ENCODE results near the gene UBXN6.
A peak's percentile ranks its signal among the peaks of the same experiment; 100 is the strongest.

UBXN6 gene

DNA sequence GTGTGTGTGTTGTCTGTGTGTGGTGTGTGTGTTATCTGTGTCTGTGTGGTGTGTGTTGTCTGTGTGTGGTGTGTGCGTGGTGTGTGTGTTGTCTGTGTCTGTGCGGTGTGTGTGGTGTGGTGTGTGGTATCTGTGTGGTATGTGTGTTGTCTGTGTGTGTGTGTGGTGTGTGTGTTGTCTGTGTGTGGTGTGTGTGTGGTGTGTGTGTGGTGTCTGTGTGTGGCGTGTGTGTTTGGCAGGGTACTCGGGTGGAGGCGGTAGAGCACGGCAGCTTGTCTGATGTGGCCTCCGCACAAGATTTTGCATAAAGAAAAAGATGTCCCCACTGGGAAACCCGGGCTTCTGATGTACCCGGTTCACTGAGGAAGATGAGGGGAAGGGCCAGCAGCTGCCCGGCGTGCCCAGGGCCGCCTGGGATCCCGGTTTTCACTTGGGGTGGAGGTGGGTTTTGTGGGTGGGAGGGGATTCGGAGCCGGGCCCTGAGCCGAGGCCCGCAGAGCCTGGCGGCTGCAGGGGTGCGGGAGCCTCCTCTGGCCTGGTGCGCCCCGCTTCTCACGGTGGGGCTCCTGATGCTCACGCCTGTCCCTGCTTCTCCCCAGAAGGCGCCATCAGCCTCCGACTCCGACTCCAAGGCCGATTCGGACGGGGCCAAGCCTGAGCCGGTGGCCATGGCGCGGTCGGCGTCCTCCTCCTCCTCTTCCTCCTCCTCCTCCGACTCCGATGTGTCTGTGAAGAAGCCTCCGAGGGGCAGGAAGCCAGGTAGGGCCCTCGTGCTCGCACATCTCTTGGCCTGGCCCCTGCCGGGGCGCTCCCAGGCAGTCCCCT lies 35.7 kb upstream of the UBXN6 start:
- no peak for DNase-seq

GRCh38 chr19:4492337-4493103 lies 34.9 kb upstream of the UBXN6 start:
- no peak for DNase-seq

DNA sequence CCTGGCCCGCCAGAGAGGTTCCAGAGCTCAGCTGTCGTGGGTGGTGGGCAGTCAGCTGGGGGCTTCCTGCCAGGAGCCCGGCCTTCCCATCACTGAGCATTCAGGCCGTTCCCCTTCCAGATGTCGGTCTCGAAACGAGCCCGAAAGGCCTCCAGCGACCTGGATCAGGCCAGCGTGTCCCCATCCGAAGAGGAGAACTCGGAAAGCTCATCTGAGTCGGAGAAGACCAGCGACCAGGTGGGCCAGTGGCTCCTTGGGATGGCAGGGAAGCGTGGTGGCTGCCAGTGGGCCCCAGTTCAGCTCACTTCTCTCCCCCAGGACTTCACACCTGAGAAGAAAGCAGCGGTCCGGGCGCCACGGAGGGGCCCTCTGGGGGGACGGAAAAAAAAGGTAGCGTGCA lies 33.9 kb upstream of the UBXN6 start:
- DNase-seq, result no peak

DNA sequence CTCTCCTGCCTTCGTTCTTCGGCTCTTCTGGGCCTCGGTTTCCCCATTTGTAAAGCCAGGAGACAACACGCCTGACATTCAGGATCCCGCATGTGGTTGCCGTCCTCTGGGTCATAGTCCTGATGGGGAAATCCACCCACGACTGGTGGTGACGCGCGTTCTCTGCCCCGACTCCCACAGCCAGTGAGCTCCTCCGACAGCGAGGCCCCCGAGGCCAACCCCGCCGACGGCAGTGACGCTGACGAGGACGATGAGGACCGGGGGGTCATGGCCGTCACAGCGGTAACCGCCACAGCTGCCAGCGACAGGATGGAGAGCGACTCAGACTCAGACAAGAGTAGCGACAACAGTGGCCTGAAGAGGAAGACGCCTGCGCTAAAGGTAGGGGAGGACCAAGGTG lies 30.9 kb upstream of the UBXN6 start:
- no peak for DNase-seq

- no peak for DNase-seq
Measured at GRCh38 chr19:4487572-4487971, 30.0 kb upstream of the UBXN6 start.

- no peak for DNase-seq
Measured at GRCh38 chr19:4483385-4483784, 25.8 kb upstream of the UBXN6 start.

DNA sequence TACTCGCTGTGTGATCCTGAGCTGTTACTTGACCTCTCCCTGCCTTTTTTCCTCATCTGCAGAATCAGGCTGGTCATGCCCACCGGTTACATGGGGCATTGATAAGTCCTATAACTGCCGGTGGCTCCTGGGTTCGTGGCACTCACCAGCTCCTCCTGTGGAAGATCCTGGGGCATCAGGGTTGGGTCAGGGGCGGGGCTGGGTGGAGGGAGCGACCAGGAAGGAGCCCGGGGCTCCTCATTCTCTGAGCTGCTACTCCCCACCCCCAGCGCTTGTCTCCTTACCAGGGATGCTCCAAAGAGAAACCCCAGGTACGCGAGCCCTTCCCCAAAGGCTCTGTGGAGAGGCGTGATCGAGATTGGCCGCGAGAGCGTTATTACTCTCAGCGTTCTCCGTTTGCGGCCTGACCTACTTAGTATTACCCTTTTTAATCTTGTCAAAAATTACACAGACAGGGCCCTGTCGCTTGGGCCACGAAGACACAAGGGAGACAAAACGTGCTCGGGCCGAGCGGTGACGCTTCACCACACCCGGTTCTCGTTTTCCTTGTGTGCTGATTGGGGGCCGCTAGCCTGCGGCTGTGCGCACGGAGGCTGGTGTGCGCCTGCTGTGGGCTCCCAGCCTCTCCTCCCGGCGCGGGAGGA lies 25.2 kb upstream of the UBXN6 start:
- DNase-seq, result no peak

DNA sequence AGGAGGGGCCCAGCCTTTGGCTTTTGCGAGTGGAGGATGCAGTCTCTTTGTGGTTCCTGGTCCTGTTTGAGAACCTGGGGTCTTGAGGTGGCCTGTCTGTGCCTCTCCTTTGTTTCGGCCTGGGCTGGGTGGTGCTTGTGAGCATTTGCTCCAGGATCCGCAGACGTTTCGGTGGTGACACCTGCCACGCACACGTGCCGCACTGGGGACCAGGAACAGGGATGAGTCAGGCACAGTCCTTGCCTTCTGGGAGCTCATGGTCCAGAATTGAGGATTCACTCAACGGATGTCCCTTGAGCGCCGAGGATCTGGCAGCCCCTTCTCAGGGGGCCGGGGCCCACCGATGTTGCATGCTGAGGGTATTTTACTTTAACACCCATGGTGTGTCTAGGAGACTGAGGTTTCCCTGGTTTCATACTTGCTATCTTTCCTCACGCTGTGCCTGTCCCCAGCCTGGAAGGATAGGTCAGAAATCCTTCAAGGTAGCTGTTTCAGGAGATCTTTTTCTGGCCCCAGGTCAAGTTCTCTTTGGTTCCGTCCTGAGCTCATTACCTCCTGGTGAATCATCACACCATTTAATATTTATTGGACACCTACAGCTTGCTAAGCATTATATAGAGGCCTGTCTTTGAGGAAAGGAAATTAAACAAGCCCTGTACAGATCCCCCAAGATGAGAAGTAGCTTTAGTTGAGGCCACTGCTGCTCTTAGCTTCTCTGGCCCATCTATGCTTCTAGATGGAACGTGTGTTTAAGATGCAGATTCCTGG lies 19.6 kb upstream of the UBXN6 start:
- DNase-seq, result no peak

- peak; percentile 38 to 73 for DNase-seq
Measured at GRCh38 chr19:4474514-4475022, 17.0 kb upstream of the UBXN6 start.

DNA sequence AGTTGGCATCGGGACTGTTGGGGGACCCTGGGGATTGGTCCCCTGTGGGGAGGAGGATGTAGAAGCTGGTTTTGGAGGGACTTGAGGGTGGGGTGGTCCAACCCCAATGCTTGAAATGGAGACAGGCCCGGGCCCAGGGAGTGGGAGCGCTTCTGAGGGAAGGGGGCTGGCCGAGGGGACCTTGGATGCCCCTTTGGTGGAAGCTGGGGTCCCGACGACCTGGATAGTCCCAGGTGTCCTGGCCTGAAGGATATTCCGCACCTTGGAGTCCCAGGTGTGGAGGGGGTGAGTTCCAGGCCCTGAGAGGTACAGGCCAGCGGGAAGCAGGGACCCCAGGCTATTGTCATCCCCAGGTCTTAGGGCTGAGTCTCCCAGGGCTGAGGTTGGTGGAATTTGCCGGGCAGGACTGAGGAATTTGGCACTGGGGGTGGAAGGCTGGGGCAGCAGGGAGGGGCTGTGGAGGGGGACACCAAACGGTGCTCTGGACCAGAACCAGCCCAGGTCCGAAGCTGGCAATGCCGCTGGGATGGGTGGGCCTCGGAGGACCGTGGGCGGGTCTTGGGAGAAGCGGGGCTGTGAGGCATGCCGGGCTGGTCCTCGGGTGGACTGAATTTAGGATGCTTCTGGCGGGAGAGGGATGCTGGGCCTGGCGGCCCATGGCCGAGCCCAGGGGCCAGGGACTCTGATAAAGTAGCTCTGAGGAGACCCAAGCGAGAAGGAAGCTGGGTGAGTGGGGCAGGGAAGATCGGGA lies 16.3 kb upstream of the UBXN6 start:
- DNase-seq, result no peak

DNA sequence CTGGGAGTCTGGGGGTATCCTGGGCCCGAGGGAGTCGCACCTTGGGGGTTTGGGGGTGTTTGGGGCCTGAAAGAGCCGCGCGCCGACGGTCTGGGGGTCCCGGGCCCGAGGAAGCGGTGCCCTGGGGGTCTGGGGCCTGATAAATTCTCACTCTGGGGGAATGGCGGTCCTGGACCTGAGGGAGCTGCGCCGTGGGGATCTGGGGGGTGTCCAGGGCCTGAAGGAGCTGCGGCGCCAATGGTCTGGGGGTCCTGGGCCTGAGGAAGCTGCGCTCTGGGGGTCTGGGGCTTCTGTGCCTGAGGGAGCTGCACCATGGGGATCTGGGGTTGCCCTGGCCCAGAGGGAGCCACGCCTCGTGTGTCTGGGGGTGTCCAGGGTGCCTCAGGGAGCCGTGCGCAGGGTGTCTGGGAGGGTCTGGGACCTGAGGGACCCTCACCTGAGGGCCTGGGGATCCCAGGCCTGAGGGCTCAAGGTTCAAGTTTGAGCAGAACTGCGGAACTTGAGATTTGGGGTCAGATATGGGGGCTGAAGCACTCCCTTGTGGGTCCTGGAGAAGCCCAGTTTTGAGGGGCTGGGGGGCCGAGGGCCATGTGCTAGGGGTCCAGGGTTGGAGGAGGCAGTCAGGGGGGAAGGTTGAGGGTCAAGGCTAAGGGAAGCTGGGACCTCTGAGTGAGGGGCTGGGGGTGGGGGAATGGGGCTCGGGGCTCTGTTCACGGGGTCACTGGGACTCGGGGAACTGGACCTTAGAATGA lies 15.6 kb upstream of the UBXN6 start:
- DNase-seq, result no peak

DNA sequence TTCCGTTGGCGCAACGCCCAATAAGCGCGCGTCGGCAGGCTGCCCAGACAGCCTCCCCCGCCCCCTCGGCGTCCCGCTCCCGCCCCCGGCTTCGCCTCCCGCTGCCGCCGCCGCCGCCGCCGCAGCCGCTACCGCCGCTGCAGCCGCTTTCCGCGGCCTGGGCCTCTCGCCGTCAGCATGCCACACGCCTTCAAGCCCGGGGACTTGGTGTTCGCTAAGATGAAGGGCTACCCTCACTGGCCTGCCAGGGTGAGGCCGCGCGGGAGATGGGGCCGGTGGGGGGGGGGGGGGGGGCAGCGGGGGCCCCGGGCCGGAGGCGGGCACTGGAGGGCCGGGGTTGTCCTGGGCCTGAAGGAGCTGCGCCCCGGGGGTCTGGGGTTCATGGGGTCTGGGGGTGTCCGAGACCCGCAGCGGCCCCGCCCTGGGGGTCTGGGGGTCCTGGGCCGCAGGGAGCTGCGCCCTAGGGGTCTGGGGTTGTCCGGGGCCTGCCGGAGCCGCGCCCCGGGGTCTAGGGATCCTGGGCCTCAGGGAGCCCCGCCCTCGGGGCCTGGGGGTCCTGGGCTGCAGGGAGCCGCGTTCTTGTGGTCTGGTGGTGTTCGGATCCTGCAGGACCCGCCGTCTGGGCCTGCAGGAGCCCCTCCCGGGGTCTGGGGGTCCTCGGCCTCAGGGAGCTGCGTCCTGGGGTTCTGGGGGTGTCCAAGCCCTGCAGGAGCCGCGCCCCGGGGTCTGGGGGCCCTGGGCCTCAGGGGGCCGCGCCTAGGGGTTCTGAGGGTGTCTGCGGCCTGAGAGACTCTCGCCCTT lies 14.8 kb upstream of the UBXN6 start, which contains the start of gene HDGFL2:
Gene HDGFL2 (plus strand): TSS at position 124 of the 801 bp plus-strand sequence. CDS start 54 bp downstream, at position 178.
- no peak for DNase-seq

- DNase-seq, result peak; percentile 99 to 100
Measured at GRCh38 chr19:4471403-4472173, 14.0 kb upstream of the UBXN6 start.

GRCh38 chr19:4467835-4468234 lies 10.2 kb upstream of the UBXN6 start:
- no peak for DNase-seq

DNA sequence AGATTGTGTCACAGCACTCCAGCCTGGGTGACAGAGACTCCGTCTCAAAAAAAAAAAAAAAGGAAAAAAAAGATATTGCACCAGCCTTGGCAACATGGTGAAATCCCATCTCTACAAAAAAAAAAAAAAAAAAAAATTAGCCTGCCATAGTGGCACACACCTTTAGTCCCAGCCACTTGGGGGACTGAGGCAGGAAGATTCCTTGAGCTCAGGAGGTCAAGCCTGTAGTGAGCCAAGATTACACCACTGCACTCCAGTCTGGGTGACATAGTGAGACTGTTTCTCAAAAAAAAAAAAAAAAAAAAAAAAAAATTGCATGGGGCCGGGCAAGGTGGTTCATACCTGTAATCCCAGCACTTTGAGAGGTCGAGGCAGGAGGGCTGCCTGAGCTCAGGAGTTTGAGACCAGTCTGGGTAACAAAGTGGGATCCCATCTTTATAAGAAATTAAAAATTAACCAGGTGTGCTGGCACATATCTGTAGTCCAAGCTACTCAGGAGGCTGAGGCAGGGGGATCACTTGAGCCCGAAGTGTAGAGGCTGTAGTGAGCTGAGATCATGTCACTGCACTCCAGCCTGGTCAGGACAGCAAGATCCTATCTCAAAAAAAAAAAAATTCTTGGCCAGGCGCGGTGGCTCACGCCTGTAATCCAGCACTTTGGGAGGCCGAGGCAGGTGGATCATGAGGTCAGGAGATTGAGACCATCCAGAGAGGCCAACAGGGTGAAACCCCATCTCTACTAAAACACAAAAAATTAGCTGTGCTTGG lies 7.4 kb upstream of the UBXN6 start:
- DNase-seq, result no peak

- DNase-seq, result peak in 1 of 2 experiments; percentile 45
Measured at GRCh38 chr19:4456843-4457653, 546 bp downstream of the UBXN6 start.

- no peak for DNase-seq
Measured at GRCh38 chr19:4456476-4456842, 1.1 kb downstream of the UBXN6 start.

Data from NCI-H526 (cell line).